Ovary (tissue), 1 donor: Measurements from ENCODE around the gene ABCF2.

Experiments
- EP300 ChIP-seq: sonication (generic); formaldehyde crosslinking; IDR thresholded peaks from one replicate; pipeline ENCODE4 v1.6.1; 2017; ENCODE audit warnings: antibody characterized with exemption
- POLR2A ChIP-seq: fragments of 450-650 bp; IDR thresholded peaks from one replicate; pipeline ENCODE4 v1.6.1; 2017; ENCODE audit warnings: antibody characterized with exemption, mild to moderate bottlenecking, moderate library complexity

- TF ChIP-seq EP300 (no peak), POLR2A (no peak)
Measured at GRCh38 chr7:151254316-151254715, 27.3 kb upstream of the ABCF2 start.
